Measurements from ENCODE around the gene MS4A1.

Gene MS4A1

GRCh38 chr11:60428517-60428916 is 27.1 kb upstream of the MS4A1 start:
- H3K9ac ChIP-seq (ENCODE audit: low read depth, low read length, poor library complexity, severe bottlenecking), result no peak overlapping the region

GRCh38 chr11:60429272-60429671 is 26.4 kb upstream of the MS4A1 start, which contains the start of gene MS4A5:
Gene MS4A5, plus strand, starts transcription at chr11:60429572. Its CDS starts 103 bp downstream, at chr11:60429675.
- Histone ChIP-seq H3K4me1 (ENCODE audit: insufficient read depth, low read length, poor library complexity, severe bottlenecking) (peaks cover 7% of the 10 kb centered on the region), H3K36me3 (ENCODE audit: insufficient read depth, low read length) (no peaks in the 10 kb centered on the region), H3F3A (ENCODE audit: low read depth) (no peaks in the 10 kb centered on the region), H3K9me3 (ENCODE audit: insufficient read depth, low read depth, low read length) (no peaks in the 10 kb centered on the region), H3K27me3 (ENCODE audit: insufficient read depth, low read length, poor library complexity, severe bottlenecking) (no peaks in the 10 kb centered on the region), H2AFZ (ENCODE audit: low read length) (0 out of 2 replicates have a peak within 1 kb of the TSS, but pooled peaks have one; percentile 32), H3K9me2 (replicated peaks; ENCODE audit: low read depth, low read length) (no peaks in the 10 kb centered on the region), H3K79me2 (ENCODE audit: insufficient read depth, low read length) (no peaks in the 10 kb centered on the region), H4K20me1 (ENCODE audit: insufficient read depth, low read length, poor library complexity, severe bottlenecking) (no peaks in the 10 kb centered on the region), H3K4me2 (ENCODE audit: low read depth, low read length, poor library complexity, severe bottlenecking) (peak within 1 kb of the TSS; percentile 2), H3K4me3 (ENCODE audit: low read length, poor library complexity, severe bottlenecking) (no peak within 1 kb of the TSS), H3K9ac (ENCODE audit: low read depth, low read length, poor library complexity, severe bottlenecking) (no peak within 1 kb of the TSS)
- no peak for TF ChIP-seq CTCF (conservative IDR thresholded peaks at IDR 0.05; ENCODE audit: low read length)
- TF ChIP-seq EZH2phosphoT487 (IDR thresholded peaks at IDR 0.05; ENCODE audit: borderline replicate concordance), result no peak

More at GRCh38 chr11:60428517-60428916, 27.1 kb upstream of the MS4A1 start:
- H3K79me2 ChIP-seq (ENCODE audit: insufficient read depth, low read length), result no peaks in the 10 kb centered on the region
- no peak for TF ChIP-seq CTCF (conservative IDR thresholded peaks at IDR 0.05; ENCODE audit: low read length)
- TF ChIP-seq EZH2phosphoT487 (IDR thresholded peaks at IDR 0.05; ENCODE audit: borderline replicate concordance), result no peak
- H3K9me3 ChIP-seq (ENCODE audit: insufficient read depth, low read depth, low read length), result no peaks in the 10 kb centered on the region
- H3K36me3 ChIP-seq (ENCODE audit: insufficient read depth, low read length), result no peaks in the 10 kb centered on the region
- H3F3A ChIP-seq (ENCODE audit: low read depth), result no peaks in the 10 kb centered on the region
- 0 out of 2 replicates have a peak overlapping the region, but pooled peaks have one; percentile 32 for H2AFZ ChIP-seq (ENCODE audit: low read length)
- peaks cover 7% of the 10 kb centered on the region for H3K4me1 ChIP-seq (ENCODE audit: insufficient read depth, low read length, poor library complexity, severe bottlenecking)
- H3K4me3 ChIP-seq (ENCODE audit: low read length, poor library complexity, severe bottlenecking), result no peak overlapping the region
- H3K4me2 ChIP-seq (ENCODE audit: low read depth, low read length, poor library complexity, severe bottlenecking), result peak overlapping the region; percentile 2
- no peaks in the 10 kb centered on the region for H4K20me1 ChIP-seq (ENCODE audit: insufficient read depth, low read length, poor library complexity, severe bottlenecking)
- no peaks in the 10 kb centered on the region for H3K9me2 ChIP-seq (replicated peaks; ENCODE audit: low read depth, low read length)
- no peaks in the 10 kb centered on the region for H3K27me3 ChIP-seq (ENCODE audit: insufficient read depth, low read length, poor library complexity, severe bottlenecking)

GRCh38 chr11:60431251-60431650 is 24.4 kb upstream of the MS4A1 start:
- peaks cover 7% of the 10 kb centered on the region for H3K4me1 ChIP-seq (ENCODE audit: insufficient read depth, low read length, poor library complexity, severe bottlenecking)
- no peaks in the 10 kb centered on the region for H3K9me2 ChIP-seq (replicated peaks; ENCODE audit: low read depth, low read length)
- H2AFZ ChIP-seq (ENCODE audit: low read length), result no peak overlapping the region
- H3K4me2 ChIP-seq (ENCODE audit: low read depth, low read length, poor library complexity, severe bottlenecking), result no peak overlapping the region
- no peaks in the 10 kb centered on the region for H3K79me2 ChIP-seq (ENCODE audit: insufficient read depth, low read length)
- no peaks in the 10 kb centered on the region for H4K20me1 ChIP-seq (ENCODE audit: insufficient read depth, low read length, poor library complexity, severe bottlenecking)
- no peaks in the 10 kb centered on the region for H3K27me3 ChIP-seq (ENCODE audit: insufficient read depth, low read length, poor library complexity, severe bottlenecking)
- no peaks in the 10 kb centered on the region for H3K36me3 ChIP-seq (ENCODE audit: insufficient read depth, low read length)
- H3F3A ChIP-seq (ENCODE audit: low read depth), result no peaks in the 10 kb centered on the region
- no peak overlapping the region for H3K9ac ChIP-seq (ENCODE audit: low read depth, low read length, poor library complexity, severe bottlenecking)
- TF ChIP-seq EZH2phosphoT487 (IDR thresholded peaks at IDR 0.05; ENCODE audit: borderline replicate concordance) (no peak), CTCF (conservative IDR thresholded peaks at IDR 0.05; ENCODE audit: low read length) (no peak)
- no peaks in the 10 kb centered on the region for H3K9me3 ChIP-seq (ENCODE audit: insufficient read depth, low read depth, low read length)
- H3K4me3 ChIP-seq (ENCODE audit: low read length, poor library complexity, severe bottlenecking), result no peak overlapping the region

Data from Loucy (cell line).